ENCODE results near the gene PHKB. TPM values are rescaled to one million over a fixed set of nuclear protein-coding genes. Genes with fewer than 3 reads are reported as not detected.

The PHKB gene
- total RNA-seq, 1 experiment from 2014 or later = 83.4 TPM

DNA sequence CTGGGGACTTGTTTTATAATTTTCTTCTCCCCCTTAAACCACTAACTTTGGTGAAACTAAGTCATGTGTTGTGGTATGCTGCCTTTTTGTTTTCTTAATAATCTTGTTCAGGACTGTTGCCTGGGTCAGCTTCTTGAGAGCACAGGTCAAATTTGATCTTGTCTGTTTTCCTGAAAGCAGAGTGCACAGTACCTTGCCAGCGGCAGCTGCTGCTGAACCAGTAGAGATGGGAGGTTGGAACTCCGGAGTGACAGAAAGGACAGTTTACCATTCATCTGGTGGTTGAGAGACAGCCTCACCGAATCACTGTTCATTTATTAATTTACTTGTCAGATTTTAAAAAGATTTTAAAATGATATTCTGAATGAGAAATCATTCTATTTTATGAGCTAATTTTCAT lies 125.0 kb downstream of the PHKB start:
- H3K9me3 Mint-ChIP-seq (ENCODE audit: low read depth, unreplicated experiment) = no peaks in the 10 kb centered on the region
- H3K4me1 Mint-ChIP-seq (ENCODE audit: low read depth, unreplicated experiment) = no peaks in the 10 kb centered on the region
- intact Hi-C loops (cut with micrococcal nuclease; ENCODE audit: unreplicated experiment) = no loop called here
- DNase-seq = no peak
- CTCF ChIA-PET = no interaction called here
- TF ChIP-seq, protein P1, sequence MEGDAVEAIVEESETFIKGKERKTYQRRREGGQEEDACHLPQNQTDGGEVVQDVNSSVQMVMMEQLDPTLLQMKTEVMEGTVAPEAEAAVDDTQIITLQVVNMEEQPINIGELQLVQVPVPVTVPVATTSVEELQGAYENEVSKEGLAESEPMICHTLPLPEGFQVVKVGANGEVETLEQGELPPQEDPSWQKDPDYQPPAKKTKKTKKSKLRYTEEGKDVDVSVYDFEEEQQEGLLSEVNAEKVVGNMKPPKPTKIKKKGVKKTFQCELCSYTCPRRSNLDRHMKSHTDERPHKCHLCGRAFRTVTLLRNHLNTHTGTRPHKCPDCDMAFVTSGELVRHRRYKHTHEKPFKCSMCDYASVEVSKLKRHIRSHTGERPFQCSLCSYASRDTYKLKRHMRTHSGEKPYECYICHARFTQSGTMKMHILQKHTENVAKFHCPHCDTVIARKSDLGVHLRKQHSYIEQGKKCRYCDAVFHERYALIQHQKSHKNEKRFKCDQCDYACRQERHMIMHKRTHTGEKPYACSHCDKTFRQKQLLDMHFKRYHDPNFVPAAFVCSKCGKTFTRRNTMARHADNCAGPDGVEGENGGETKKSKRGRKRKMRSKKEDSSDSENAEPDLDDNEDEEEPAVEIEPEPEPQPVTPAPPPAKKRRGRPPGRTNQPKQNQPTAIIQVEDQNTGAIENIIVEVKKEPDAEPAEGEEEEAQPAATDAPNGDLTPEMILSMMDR (IDR thresholded peaks at IDR 0.05; ENCODE audit: unreplicated experiment) = no peak
- no peaks in the 10 kb centered on the region for H3K36me3 Mint-ChIP-seq (ENCODE audit: insufficient read depth, unreplicated experiment)
- no peak overlapping the region for H3K4me3 Mint-ChIP-seq (ENCODE audit: low read depth, unreplicated experiment)
- no TSS peak for BruUV-seq (replicated peaks)
- H3K27ac Mint-ChIP-seq (ENCODE audit: unreplicated experiment) = no peak overlapping the region
- no peaks in the 10 kb centered on the region for H3K27me3 Mint-ChIP-seq (ENCODE audit: unreplicated experiment)

DNA sequence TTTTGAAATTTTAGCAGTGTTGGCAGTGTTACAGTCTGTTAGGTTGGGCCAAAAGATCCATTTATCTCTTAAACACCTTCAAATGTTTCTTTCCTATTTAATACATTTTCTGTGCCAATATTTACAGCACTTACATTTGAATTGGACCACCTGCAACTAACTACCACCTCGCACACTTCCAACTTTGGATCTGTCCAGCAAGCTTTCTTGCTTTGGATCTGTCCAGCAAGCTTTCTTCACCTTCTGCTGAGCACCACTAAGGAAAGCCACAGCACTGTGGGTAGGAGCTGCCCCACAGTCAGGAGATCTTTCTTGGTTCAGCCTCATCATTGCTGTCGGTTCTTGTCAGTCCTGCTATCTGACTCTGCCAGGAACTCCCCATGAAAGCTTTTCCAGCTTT lies 129.3 kb downstream of the PHKB start:
- TF ChIP-seq, protein P1 (IDR thresholded peaks at IDR 0.05; ENCODE audit: unreplicated experiment) = no peak
- no peak for DNase-seq
- CTCF ChIA-PET = interaction anchor here (1.0 kb wide), 1 partner anchor 18 kb away, joined by 3 read pairs; no protein-coding TSS in a partner anchor
- intact Hi-C loops (cut with micrococcal nuclease; ENCODE audit: unreplicated experiment) = no loop called here
- H3K27ac Mint-ChIP-seq (ENCODE audit: unreplicated experiment) = no peak overlapping the region
- no peak overlapping the region for H3K4me3 Mint-ChIP-seq (ENCODE audit: low read depth, unreplicated experiment)
- H3K4me1 Mint-ChIP-seq (ENCODE audit: low read depth, unreplicated experiment) = no peaks in the 10 kb centered on the region
- H3K27me3 Mint-ChIP-seq (ENCODE audit: unreplicated experiment) = no peaks in the 10 kb centered on the region
- no peaks in the 10 kb centered on the region for H3K9me3 Mint-ChIP-seq (ENCODE audit: low read depth, unreplicated experiment)
- BruUV-seq (replicated peaks) = no TSS peak
- H3K36me3 Mint-ChIP-seq (ENCODE audit: insufficient read depth, unreplicated experiment) = no peaks in the 10 kb centered on the region

DNA sequence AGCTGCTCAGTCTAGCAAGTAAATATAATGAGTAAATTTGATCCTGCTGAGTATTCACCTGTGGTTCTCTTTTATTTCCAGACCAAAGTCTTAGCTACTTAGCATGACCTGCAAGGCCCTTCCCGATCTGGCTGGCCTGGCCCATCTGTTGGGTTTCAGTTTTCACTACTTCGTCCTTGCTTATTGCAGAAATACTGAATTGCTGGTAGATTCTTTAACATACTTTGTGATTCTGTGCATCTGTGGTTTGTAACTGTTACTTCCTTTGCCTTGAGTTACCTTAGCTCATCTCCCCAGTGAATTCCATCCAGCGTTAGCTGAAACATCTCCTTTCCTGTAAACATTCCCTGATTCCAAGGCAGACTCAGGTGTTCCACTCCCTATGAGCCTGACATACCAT lies 131.1 kb downstream of the PHKB start:
- no peaks in the 10 kb centered on the region for H3K4me1 Mint-ChIP-seq (ENCODE audit: low read depth, unreplicated experiment)

DNA sequence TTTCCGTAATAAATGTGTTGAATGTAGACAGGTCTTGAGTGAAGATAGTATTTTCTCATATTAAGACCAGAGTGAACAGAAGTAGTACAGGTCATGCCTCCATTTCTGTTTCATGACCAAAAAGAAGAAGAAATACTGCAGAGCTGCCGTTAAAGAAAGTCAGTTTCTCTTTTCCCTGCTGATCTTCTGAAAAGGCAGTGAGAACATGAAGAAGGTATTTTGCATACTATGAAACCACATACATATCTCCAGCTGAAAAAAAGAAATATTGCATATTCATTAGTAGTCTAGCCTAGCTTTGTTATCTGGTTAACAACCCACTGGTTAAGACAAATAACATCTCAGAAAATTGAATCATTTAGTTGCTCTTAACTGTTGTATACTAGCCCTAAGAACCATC lies 138.4 kb downstream of the PHKB start:
- Mint-ChIP-seq H3K4me3 (ENCODE audit: low read depth, unreplicated experiment) (no peak overlapping the region), H3K27me3 (ENCODE audit: unreplicated experiment) (no peaks in the 10 kb centered on the region), H3K27ac (ENCODE audit: unreplicated experiment) (no peak overlapping the region), H3K9me3 (ENCODE audit: low read depth, unreplicated experiment) (no peaks in the 10 kb centered on the region), H3K4me1 (ENCODE audit: low read depth, unreplicated experiment) (no peaks in the 10 kb centered on the region), H3K36me3 (ENCODE audit: insufficient read depth, unreplicated experiment) (no peaks in the 10 kb centered on the region)
- no peak for DNase-seq
- intact Hi-C loops (cut with micrococcal nuclease; ENCODE audit: unreplicated experiment) = no loop called here
- CTCF ChIA-PET = no interaction called here
- BruUV-seq (replicated peaks) = no TSS peak
- TF ChIP-seq, protein P1 (IDR thresholded peaks at IDR 0.05; ENCODE audit: unreplicated experiment) = no peak

More for the DNA sequence above, 131.1 kb downstream of the PHKB start:
- CTCF ChIA-PET = interaction anchor here (0.6 kb wide), 1 partner anchor 280 kb away, joined by 3 read pairs; no protein-coding TSS in a partner anchor
- no peak for DNase-seq
- TF ChIP-seq, protein P1 (IDR thresholded peaks at IDR 0.05; ENCODE audit: unreplicated experiment) = no peak
- Mint-ChIP-seq H3K36me3 (ENCODE audit: insufficient read depth, unreplicated experiment) (no peaks in the 10 kb centered on the region), H3K27me3 (ENCODE audit: unreplicated experiment) (no peaks in the 10 kb centered on the region), H3K27ac (ENCODE audit: unreplicated experiment) (no peak overlapping the region), H3K4me3 (ENCODE audit: low read depth, unreplicated experiment) (no peak overlapping the region), H3K9me3 (ENCODE audit: low read depth, unreplicated experiment) (no peaks in the 10 kb centered on the region)
- intact Hi-C loops (cut with micrococcal nuclease; ENCODE audit: unreplicated experiment) = no loop called here
- no TSS peak for BruUV-seq (replicated peaks)

All from Calu3 (cell line).